WTC11 (cell line): ENCODE measurements around the gene ARHGAP32. TPM values are rescaled to one million over a fixed set of nuclear protein-coding genes. Genes with fewer than 3 reads are reported as not detected.

Experiments
- ATAC-seq: fragments of 200-7000 bp; cut with Tn5 transposase; 2 replicates; pipeline ENCODE4 v1.10.0; 2021; ENCODE audit warnings: mild to moderate bottlenecking, moderate library complexity
- CTCF ChIA-PET: fragments of 300-600 bp; sonication (Branson Sonifier 250); formaldehyde crosslinking; loops from one replicate; lab custom pipeline; 2021; ENCODE audit warnings: antibody characterized with exemption; lab: Charles Lee
- POLR2A ChIA-PET: fragments of 350-600 bp; sonication (Branson Sonifier 250); formaldehyde crosslinking; loops from one replicate; lab custom pipeline; 2021; ENCODE audit warnings: antibody characterized with exemption; lab: Charles Lee
- DNase-seq: peaks from one replicate; pipeline ENCODE4 v3.0.0; 2021; ENCODE audit warnings: low spot score
- H3K27ac Mint-ChIP-seq: 2 replicates; pipeline ENCODE4 v1.8.0; 2021; ENCODE audit warnings: mixed read lengths
- H3K27me3 Mint-ChIP-seq: 2 replicates; pipeline ENCODE4 v1.8.0; 2021; ENCODE audit warnings: low read depth, mild to moderate bottlenecking, moderate library complexity, mixed read lengths
- H3K36me3 Mint-ChIP-seq: 2 replicates; pipeline ENCODE4 v1.8.0; 2021; ENCODE audit warnings: mixed read lengths
- H3K4me1 Mint-ChIP-seq: 2 replicates; pipeline ENCODE4 v1.8.0; 2022; ENCODE audit warnings: mixed read lengths
- H3K4me3 Mint-ChIP-seq: 2 replicates; pipeline ENCODE4 v1.8.0; 2021; ENCODE audit warnings: mild to moderate bottlenecking, moderate library complexity, mixed read lengths
- H3K9me3 Mint-ChIP-seq: 2 replicates; pipeline ENCODE4 v1.8.0; 2021; ENCODE audit warnings: mixed read lengths
- ATF2 ChIP-seq: sonication (generic); formaldehyde crosslinking; IDR thresholded peaks from 2 replicates; pipeline ENCODE4 v1.8.1; 2022; ENCODE audit warnings: low read depth, missing genetic modification reagents, borderline replicate concordance
- E2F1 ChIP-seq: sonication (generic); formaldehyde crosslinking; IDR thresholded peaks from 2 replicates; pipeline ENCODE4 v1.8.0; 2022; ENCODE audit warnings: mild to moderate bottlenecking, missing genetic modification reagents
- ELF4 ChIP-seq: sonication (generic); formaldehyde crosslinking; IDR thresholded peaks from 2 replicates; pipeline ENCODE4 v1.8.1; 2022; ENCODE audit warnings: low read depth, mild to moderate bottlenecking, moderate library complexity, missing genetic modification reagents
- ETV6 ChIP-seq: sonication (generic); formaldehyde crosslinking; IDR thresholded peaks from 2 replicates; pipeline ENCODE4 v1.8.1; 2022; ENCODE audit warnings: mild to moderate bottlenecking, missing genetic modification reagents
- FOXJ3 ChIP-seq: sonication (generic); formaldehyde crosslinking; IDR thresholded peaks from 2 replicates; pipeline ENCODE4 v1.9.0; 2021; ENCODE audit warnings: missing genetic modification reagents, mild to moderate bottlenecking, borderline replicate concordance
- FOXP4 ChIP-seq: sonication (generic); formaldehyde crosslinking; IDR thresholded peaks from 2 replicates; pipeline ENCODE4 v1.8.0; 2022; ENCODE audit warnings: mild to moderate bottlenecking, missing genetic modification reagents
- IRF1 ChIP-seq: sonication (generic); formaldehyde crosslinking; IDR thresholded peaks from 2 replicates; pipeline ENCODE4 v1.8.0; 2023; ENCODE audit warnings: missing genetic modification reagents
- KAT7 ChIP-seq: sonication (generic); formaldehyde crosslinking; IDR thresholded peaks from 2 replicates; pipeline ENCODE4 v1.8.1; 2023; ENCODE audit warnings: missing genetic modification reagents, mild to moderate bottlenecking, borderline replicate concordance
- NFATC4 ChIP-seq: fragments of 250-450 bp; sonication (Bioruptor Pico); IDR thresholded peaks from 2 replicates; pipeline ENCODE4 v1.9.0; 2021; ENCODE audit warnings: mild to moderate bottlenecking
- NFE2L1 ChIP-seq: sonication (generic); formaldehyde crosslinking; IDR thresholded peaks from 2 replicates; pipeline ENCODE4 v1.8.1; 2023; ENCODE audit warnings: missing genetic modification reagents
- SMAD4 ChIP-seq: sonication (generic); formaldehyde crosslinking; IDR thresholded peaks from 2 replicates; pipeline ENCODE4 v1.8.0; 2022; ENCODE audit warnings: mild to moderate bottlenecking, missing genetic modification reagents
- ZBTB21 ChIP-seq: sonication (generic); formaldehyde crosslinking; IDR thresholded peaks from 2 replicates; pipeline ENCODE4 v1.8.1; 2023; ENCODE audit warnings: mild to moderate bottlenecking, missing genetic modification reagents, borderline replicate concordance
- ZNF317 ChIP-seq: sonication (generic); formaldehyde crosslinking; IDR thresholded peaks from 2 replicates; pipeline ENCODE4 v1.8.1; 2023; ENCODE audit warnings: low read depth, mild to moderate bottlenecking, moderate library complexity, missing genetic modification reagents, borderline replicate concordance
- ZNF416 ChIP-seq: fragments of 250-450 bp; sonication (Bioruptor Pico); IDR thresholded peaks from 2 replicates; pipeline ENCODE4 v1.9.0; 2021; ENCODE audit warnings: mild to moderate bottlenecking, inconsistent platforms
- total RNA-seq: library from RNA; stranded (reverse); gene quantifications from 3 replicates; pipeline ENCODE4 v1.2.3, GENCODE V29; 2021
- TF ChIP-seq, protein P1 (sequence below): fragments of 200-600 bp; IDR thresholded peaks from 2 replicates; pipeline ENCODE4 v1.8.0; 2022; ENCODE audit warnings: antibody characterized with exemption
- TF ChIP-seq, protein P2 (sequence below): sonication (generic); formaldehyde crosslinking; IDR thresholded peaks from 2 replicates; pipeline ENCODE4 v1.8.1; 2022; ENCODE audit warnings: mild to moderate bottlenecking, missing genetic modification reagents, moderate library complexity, borderline replicate concordance
- TF ChIP-seq, protein P3 (sequence below): sonication (generic); formaldehyde crosslinking; IDR thresholded peaks from 2 replicates; pipeline ENCODE4 v1.8.1; 2023; ENCODE audit warnings: mild to moderate bottlenecking, missing genetic modification reagents
- TF ChIP-seq, protein P4 (sequence below): fragments of 250-450 bp; sonication (Bioruptor Pico); IDR thresholded peaks from 2 replicates; pipeline ENCODE4 v1.9.0; 2021; ENCODE audit warnings: moderate library complexity, mild to moderate bottlenecking, inconsistent platforms, borderline replicate concordance

ARHGAP32 gene
- total RNA-seq, 1 experiment from 2014 or later, result 25.6 TPM

DNA sequence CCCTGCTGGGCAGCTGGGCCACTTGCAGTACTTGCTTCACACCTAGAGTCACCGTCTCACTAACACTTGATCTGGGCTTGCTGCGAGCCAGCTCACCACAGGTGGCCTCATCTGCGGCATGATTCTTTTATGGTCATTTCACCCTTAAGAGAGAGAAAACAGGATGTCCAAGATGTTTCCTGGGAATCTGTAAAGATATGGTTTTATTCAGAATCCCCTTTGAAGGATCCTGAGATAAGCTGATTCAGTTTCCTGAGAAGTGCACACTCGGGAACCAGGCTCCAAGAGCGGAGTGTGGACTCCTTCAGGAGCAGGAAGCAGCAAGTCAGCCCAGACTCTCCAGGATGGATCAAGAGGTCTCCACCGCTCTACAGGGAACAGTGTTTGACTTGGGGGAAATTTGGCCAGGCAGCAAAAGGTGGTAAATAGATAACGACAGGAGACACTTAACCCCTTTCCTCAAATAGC lies 227.6 kb downstream of the ARHGAP32 start:
- CTCF ChIA-PET, result interaction anchor here (1.2 to 1.3 kb wide), 2 partner anchors 79 to 84 kb away, joined by 4 to 5 read pairs; no protein-coding TSS in a partner anchor
- peaks cover under 1% of the 10 kb centered on the region; the same call in 1 of the 2 replicates for H3K36me3 Mint-ChIP-seq
- peaks cover 9% of the 10 kb centered on the region for H3K4me1 Mint-ChIP-seq
- POLR2A ChIA-PET, result no interaction called here
- H3K9me3 Mint-ChIP-seq, result no peaks in the 10 kb centered on the region
- ATAC-seq, result peak; percentile 63
- no peaks in the 10 kb centered on the region for H3K27me3 Mint-ChIP-seq
- DNase-seq, result no peak
- no peak overlapping the region for H3K4me3 Mint-ChIP-seq
- H3K27ac Mint-ChIP-seq, result no peak overlapping the region
- no peak for TF ChIP-seq ZNF416
- TF ChIP-seq KAT7 (CRISPR knock-in tag), result no peak

GRCh38 chr11:128963744-128964325 lies 228.3 kb downstream of the ARHGAP32 start:
- H3K9me3 Mint-ChIP-seq, result no peaks in the 10 kb centered on the region
- no peaks in the 10 kb centered on the region for H3K27me3 Mint-ChIP-seq
- no peak overlapping the region for H3K27ac Mint-ChIP-seq
- H3K36me3 Mint-ChIP-seq, result no peaks in the 10 kb centered on the region
- ChIA-PET CTCF (interaction anchor here (1.2 to 1.3 kb wide), 2 partner anchors 78 to 83 kb away, joined by 4 to 5 read pairs; no protein-coding TSS in a partner anchor), POLR2A (no interaction called here)
- peaks cover 9% of the 10 kb centered on the region for H3K4me1 Mint-ChIP-seq
- TF ChIP-seq E2F1 (CRISPR knock-in tag) (no peak), IRF1 (no peak), ELF4 (CRISPR knock-in tag) (no peak), ZNF317 (CRISPR knock-in tag) (no peak), ETV6 (CRISPR knock-in tag) (no peak), FOXJ3 (no peak), NFATC4 (CRISPR knock-in tag) (no peak), ZBTB21 (CRISPR knock-in tag) (no peak), KAT7 (CRISPR knock-in tag) (no peak), NFE2L1 (CRISPR knock-in tag) (no peak)
- TF ChIP-seq, protein P1, sequence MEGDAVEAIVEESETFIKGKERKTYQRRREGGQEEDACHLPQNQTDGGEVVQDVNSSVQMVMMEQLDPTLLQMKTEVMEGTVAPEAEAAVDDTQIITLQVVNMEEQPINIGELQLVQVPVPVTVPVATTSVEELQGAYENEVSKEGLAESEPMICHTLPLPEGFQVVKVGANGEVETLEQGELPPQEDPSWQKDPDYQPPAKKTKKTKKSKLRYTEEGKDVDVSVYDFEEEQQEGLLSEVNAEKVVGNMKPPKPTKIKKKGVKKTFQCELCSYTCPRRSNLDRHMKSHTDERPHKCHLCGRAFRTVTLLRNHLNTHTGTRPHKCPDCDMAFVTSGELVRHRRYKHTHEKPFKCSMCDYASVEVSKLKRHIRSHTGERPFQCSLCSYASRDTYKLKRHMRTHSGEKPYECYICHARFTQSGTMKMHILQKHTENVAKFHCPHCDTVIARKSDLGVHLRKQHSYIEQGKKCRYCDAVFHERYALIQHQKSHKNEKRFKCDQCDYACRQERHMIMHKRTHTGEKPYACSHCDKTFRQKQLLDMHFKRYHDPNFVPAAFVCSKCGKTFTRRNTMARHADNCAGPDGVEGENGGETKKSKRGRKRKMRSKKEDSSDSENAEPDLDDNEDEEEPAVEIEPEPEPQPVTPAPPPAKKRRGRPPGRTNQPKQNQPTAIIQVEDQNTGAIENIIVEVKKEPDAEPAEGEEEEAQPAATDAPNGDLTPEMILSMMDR, result no peak
- TF ChIP-seq, protein P2, sequence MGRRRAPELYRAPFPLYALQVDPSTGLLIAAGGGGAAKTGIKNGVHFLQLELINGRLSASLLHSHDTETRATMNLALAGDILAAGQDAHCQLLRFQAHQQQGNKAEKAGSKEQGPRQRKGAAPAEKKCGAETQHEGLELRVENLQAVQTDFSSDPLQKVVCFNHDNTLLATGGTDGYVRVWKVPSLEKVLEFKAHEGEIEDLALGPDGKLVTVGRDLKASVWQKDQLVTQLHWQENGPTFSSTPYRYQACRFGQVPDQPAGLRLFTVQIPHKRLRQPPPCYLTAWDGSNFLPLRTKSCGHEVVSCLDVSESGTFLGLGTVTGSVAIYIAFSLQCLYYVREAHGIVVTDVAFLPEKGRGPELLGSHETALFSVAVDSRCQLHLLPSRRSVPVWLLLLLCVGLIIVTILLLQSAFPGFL, result no peak
- DNase-seq, result no peak
- no peak overlapping the region for H3K4me3 Mint-ChIP-seq
- ATAC-seq, result no peak

GRCh38 chr11:128962896-128963295 lies 229.2 kb downstream of the ARHGAP32 start:
- Mint-ChIP-seq H3K36me3 (no peaks in the 10 kb centered on the region), H3K9me3 (no peaks in the 10 kb centered on the region), H3K27ac (no peak overlapping the region), H3K27me3 (no peaks in the 10 kb centered on the region), H3K4me1 (peaks cover 9% of the 10 kb centered on the region), H3K4me3 (no peak overlapping the region)
- no peak for ATAC-seq
- POLR2A ChIA-PET, result no interaction called here
- DNase-seq, result no peak
- CTCF ChIA-PET, result interaction anchor here (1.3 kb wide), 2 partner anchors 75 to 787 kb away, joined by 3 to 5 read pairs; no protein-coding TSS in a partner anchor
- TF ChIP-seq, protein P3, sequence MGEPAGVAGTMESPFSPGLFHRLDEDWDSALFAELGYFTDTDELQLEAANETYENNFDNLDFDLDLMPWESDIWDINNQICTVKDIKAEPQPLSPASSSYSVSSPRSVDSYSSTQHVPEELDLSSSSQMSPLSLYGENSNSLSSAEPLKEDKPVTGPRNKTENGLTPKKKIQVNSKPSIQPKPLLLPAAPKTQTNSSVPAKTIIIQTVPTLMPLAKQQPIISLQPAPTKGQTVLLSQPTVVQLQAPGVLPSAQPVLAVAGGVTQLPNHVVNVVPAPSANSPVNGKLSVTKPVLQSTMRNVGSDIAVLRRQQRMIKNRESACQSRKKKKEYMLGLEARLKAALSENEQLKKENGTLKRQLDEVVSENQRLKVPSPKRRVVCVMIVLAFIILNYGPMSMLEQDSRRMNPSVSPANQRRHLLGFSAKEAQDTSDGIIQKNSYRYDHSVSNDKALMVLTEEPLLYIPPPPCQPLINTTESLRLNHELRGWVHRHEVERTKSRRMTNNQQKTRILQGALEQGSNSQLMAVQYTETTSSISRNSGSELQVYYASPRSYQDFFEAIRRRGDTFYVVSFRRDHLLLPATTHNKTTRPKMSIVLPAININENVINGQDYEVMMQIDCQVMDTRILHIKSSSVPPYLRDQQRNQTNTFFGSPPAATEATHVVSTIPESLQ, result no peak
- TF ChIP-seq, protein P4, sequence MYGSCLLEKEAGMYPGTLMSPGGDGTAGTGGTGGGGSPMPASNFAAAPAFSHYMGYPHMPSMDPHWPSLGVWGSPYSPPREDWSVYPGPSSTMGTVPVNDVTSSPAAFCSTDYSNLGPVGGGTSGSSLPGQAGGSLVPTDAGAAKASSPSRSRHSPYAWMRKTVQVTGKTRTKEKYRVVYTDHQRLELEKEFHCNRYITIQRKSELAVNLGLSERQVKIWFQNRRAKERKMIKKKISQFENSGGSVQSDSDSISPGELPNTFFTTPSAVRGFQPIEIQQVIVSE, result no peak
- TF ChIP-seq FOXP4, result no peak
- no peak for TF ChIP-seq SMAD4 (CRISPR knock-in tag)
- no peak for TF ChIP-seq E2F1 (CRISPR knock-in tag)
- no peak for TF ChIP-seq ZNF317 (CRISPR knock-in tag)
- TF ChIP-seq ATF2 (CRISPR knock-in tag), result no peak
